Retinal pigment epithelial cell (primary cell): ENCODE results near the gene DGAT2.

Source experiments
- DNase-seq: peaks from one replicate; pipeline ENCODE4 v3.0.0-alpha.2; 2010; ENCODE audit warnings: low read depth
- H3K4me3 ChIP-seq: 2 replicates; pipeline ENCODE4 v1.5.1; 2011; ENCODE audit warnings: mild to moderate bottlenecking, low read length, control low read depth, moderate library complexity
- CTCF ChIP-seq: conservative IDR thresholded peaks from 2 replicates; pipeline ENCODE4 v1.5.1; 2011; ENCODE audit warnings: low read depth, low read length, control low read depth, inconsistent platforms

DGAT2 gene

GRCh38 chr11:75725547-75726320, 42.8 kb upstream of the DGAT2 start:
- no peak for TF ChIP-seq CTCF
- no peak overlapping the region for H3K4me3 ChIP-seq
- no peak for DNase-seq

- H3K4me3 ChIP-seq = no peak overlapping the region
- no peak for TF ChIP-seq CTCF
- no peak for DNase-seq
Observed at GRCh38 chr11:75728992-75729391, 39.6 kb upstream of the DGAT2 start.

- DNase-seq = no peak
- TF ChIP-seq CTCF = no peak
- H3K4me3 ChIP-seq = no peak overlapping the region
Observed at GRCh38 chr11:75731095-75731494, 37.5 kb upstream of the DGAT2 start.

DNA sequence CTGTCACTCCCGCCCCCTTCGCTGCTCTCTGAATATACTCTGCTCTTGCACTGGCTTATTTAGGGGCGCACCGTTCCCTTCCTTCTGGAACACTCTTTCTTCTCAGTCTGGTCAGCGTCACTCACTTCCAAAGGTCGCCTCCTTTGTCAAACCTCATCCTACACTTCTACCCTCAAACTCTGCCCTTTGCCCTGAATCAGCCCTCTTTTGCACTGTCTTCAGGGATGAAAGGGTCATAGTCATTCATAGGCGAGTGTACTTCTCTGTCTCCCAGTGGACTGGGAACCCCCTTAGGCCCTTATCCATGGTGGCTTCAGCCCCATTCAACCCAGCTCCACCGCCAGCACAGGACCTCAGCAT, 35.5 kb upstream of the DGAT2 start:
- no peak for TF ChIP-seq CTCF
- no peak for DNase-seq
- H3K4me3 ChIP-seq = no peak overlapping the region

GRCh38 chr11:75733431-75734107, 35.0 kb upstream of the DGAT2 start:
- TF ChIP-seq CTCF = no peak
- H3K4me3 ChIP-seq = no peak overlapping the region
- DNase-seq = no peak

- no peak for DNase-seq
- TF ChIP-seq CTCF = no peak
- H3K4me3 ChIP-seq = no peak overlapping the region
Observed at GRCh38 chr11:75734491-75735180, 33.9 kb upstream of the DGAT2 start.
